HL-60 (cell line): ENCODE results near the gene AMPD3.

ENCODE experiments used
- DNase-seq, 2 experiments: peaks; one replicate each; pipeline ENCODE4 v3.0.0-alpha.2; 2010 to 2020; ENCODE audit warnings: low read depth in 1 of 2, low spot score in 1 of 2
- H3K27ac ChIP-seq: fragments of 250-450 bp; sonication (Bioruptor Pico); replicated peaks from 2 replicates; pipeline ENCODE4 v1.5.1; 2020; ENCODE audit warnings: mild to moderate bottlenecking, moderate library complexity
- H3K27me3 ChIP-seq: fragments of 250-450 bp; sonication (Bioruptor Pico); 2 replicates; pipeline ENCODE4 v1.5.1; 2021; ENCODE audit warnings: mild to moderate bottlenecking, moderate library complexity; ENCODE audit not compliant: insufficient read depth, poor library complexity, severe bottlenecking
- H3K4me3 ChIP-seq: replicated peaks from 2 replicates; pipeline ENCODE4 v1.5.1; 2011; ENCODE audit warnings: mild to moderate bottlenecking, control low read depth, low read length; ENCODE audit not compliant: insufficient read depth
- GABPA ChIP-seq: IDR thresholded peaks from 2 replicates; pipeline ENCODE4 v1.6.1; 2012; ENCODE audit warnings: low read depth
- POLR2AphosphoS5 ChIP-seq: IDR thresholded peaks from 2 replicates; pipeline ENCODE4 v1.6.1; 2012; ENCODE audit warnings: low read depth
- REST ChIP-seq: IDR thresholded peaks from 2 replicates; pipeline ENCODE4 v1.6.1; 2012; ENCODE audit warnings: low read depth; ENCODE audit not compliant: insufficient replicate concordance
- SPI1 ChIP-seq: IDR thresholded peaks from 2 replicates; pipeline ENCODE4 v1.6.1; 2012; ENCODE audit warnings: low read depth, mild to moderate bottlenecking, borderline replicate concordance
- TF ChIP-seq, protein P1 (sequence below): IDR thresholded peaks from one replicate; pipeline ENCODE4 v1.5.1; 2011; ENCODE audit warnings: low read length, control low read depth, inconsistent platforms; ENCODE audit not compliant: insufficient read depth

AMPD3 gene

DNA sequence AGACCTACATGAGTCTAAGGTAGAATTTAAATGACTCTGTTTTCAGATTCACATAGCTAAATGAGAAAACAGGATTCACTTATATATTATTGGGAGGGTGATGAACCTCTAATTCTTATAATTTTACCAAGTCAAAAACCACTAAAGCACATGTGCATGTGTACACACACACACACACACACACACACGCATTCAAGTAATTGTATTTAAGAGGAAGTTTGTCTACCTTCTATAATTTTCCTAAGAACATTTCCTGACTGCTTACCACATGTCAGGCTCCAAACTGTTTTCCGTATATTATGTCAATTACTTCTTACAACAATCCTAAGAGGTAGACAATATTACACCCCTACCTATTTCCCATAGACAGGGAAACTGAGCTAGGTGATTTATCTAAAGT is 79.3 kb downstream of the AMPD3 start:
- TF ChIP-seq, protein P1, sequence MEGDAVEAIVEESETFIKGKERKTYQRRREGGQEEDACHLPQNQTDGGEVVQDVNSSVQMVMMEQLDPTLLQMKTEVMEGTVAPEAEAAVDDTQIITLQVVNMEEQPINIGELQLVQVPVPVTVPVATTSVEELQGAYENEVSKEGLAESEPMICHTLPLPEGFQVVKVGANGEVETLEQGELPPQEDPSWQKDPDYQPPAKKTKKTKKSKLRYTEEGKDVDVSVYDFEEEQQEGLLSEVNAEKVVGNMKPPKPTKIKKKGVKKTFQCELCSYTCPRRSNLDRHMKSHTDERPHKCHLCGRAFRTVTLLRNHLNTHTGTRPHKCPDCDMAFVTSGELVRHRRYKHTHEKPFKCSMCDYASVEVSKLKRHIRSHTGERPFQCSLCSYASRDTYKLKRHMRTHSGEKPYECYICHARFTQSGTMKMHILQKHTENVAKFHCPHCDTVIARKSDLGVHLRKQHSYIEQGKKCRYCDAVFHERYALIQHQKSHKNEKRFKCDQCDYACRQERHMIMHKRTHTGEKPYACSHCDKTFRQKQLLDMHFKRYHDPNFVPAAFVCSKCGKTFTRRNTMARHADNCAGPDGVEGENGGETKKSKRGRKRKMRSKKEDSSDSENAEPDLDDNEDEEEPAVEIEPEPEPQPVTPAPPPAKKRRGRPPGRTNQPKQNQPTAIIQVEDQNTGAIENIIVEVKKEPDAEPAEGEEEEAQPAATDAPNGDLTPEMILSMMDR = no peak
- TF ChIP-seq GABPA = no peak
- peak overlapping the region; percentile 45 for H3K27ac ChIP-seq
- H3K4me3 ChIP-seq = no peak overlapping the region
- H3K27me3 ChIP-seq = no peaks in the 10 kb centered on the region
- peak in 1 of 2 experiments; percentile 42 for DNase-seq

- Histone ChIP-seq H3K27me3 (no peaks in the 10 kb centered on the region), H3K27ac (no peak overlapping the region), H3K4me3 (no peak overlapping the region)
- TF ChIP-seq REST = no peak
- TF ChIP-seq, protein P1 = no peak
- no peak for TF ChIP-seq SPI1
- no peak for TF ChIP-seq GABPA
- TF ChIP-seq POLR2AphosphoS5 = no peak
- no peak for DNase-seq
Observed at GRCh38 chr11:10537600-10537999, 82.5 kb downstream of the AMPD3 start.

DNA sequence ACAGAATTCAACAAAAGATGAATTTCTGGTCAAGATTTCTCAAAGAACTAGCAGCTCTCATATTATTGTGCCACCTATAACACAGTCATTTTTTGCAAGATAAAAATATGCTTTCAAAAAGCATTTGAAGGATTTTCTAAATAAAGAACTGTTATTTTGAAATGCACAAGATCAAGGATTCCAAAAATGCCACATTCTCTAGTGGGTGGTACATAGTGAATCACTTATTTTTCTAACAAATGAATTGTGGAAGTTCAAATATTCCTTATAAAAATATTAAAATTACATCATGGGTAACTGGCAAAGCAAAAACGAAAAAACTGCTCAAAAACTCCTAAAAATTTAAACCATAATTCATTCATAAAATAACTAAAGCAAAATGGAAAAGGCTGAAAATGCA is 83.9 kb downstream of the AMPD3 start:
- TF ChIP-seq POLR2AphosphoS5 (no peak), GABPA (no peak), REST (no peak), SPI1 (no peak)
- TF ChIP-seq, protein P1 = no peak
- H3K4me3 ChIP-seq = no peak overlapping the region
- H3K27me3 ChIP-seq = no peaks in the 10 kb centered on the region
- DNase-seq = no peak
- H3K27ac ChIP-seq = no peak overlapping the region

DNA sequence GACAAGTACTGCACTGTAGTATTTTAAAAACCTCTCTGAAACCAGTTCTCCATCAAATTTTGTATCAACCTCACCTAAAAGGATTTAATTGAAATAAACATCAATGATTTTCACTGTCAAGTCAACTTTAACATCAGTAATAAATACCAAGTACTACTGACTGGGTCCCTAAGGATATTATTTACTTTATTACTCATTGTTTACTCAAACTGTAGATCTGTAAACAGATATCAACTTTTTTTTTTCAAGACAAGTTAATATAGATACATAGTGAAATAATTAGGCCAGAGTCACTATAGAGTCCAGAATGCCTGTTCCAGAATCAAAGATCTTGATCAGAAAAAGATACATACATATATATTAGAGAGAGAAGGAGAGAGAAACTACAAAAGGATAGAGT is 84.3 kb downstream of the AMPD3 start:
- no peak overlapping the region for H3K4me3 ChIP-seq
- no peak for DNase-seq
- H3K27me3 ChIP-seq = no peaks in the 10 kb centered on the region
- TF ChIP-seq GABPA (no peak), SPI1 (no peak)
- TF ChIP-seq, protein P1 = no peak
- no peak overlapping the region for H3K27ac ChIP-seq
